Peyer's patch (tissue), 4 donors: ENCODE measurements around the gene FZD1. TPM values are rescaled to one million over a fixed set of nuclear protein-coding genes. Genes with fewer than 3 reads are reported as not detected.
A peak's percentile ranks its signal among the peaks of the same experiment; 100 is the strongest.

Experiments used
- DNase-seq, 3 donors: peaks; one replicate each; pipeline ENCODE4 v3.0.0-alpha.2; 2017 to 2019
- H3K27ac ChIP-seq, 4 donors: fragments of 200-600 bp; sonication (generic); one replicate each; pipeline ENCODE4 v1.5.1; 2016 to 2019
- H3K27me3 ChIP-seq, 2 donors: fragments of 200-600 bp; sonication (generic); one replicate each; pipeline ENCODE4 v1.5.1; 2019
- H3K36me3 ChIP-seq, 3 donors: fragments of 200-600 bp; sonication (generic); one replicate each; pipeline ENCODE4 v1.5.1; 2016 to 2019
- H3K4me1 ChIP-seq, 4 donors: fragments of 200-600 bp; sonication (generic); one replicate each; pipeline ENCODE4 v1.5.1; 2016 to 2019
- H3K4me3 ChIP-seq, 4 donors: fragments of 200-600 bp; sonication (generic); 1 replicate in 3 of 4; 2 replicates in 1 of 4; pipeline ENCODE4 v1.5.1; 2016 to 2019; ENCODE audit warnings: mild to moderate bottlenecking in 1 of 4
- H3K9me3 ChIP-seq, 4 donors: fragments of 200-600 bp; sonication (generic); one replicate each; pipeline ENCODE4 v1.5.1; 2016 to 2019; ENCODE audit warnings: mild to moderate bottlenecking in 1 of 4
- POLR2A ChIP-seq, 2 donors: fragments of 450-650 bp; IDR thresholded peaks; one replicate each; pipeline ENCODE4 v1.5.1; 2017; ENCODE audit warnings: antibody characterized with exemption in 2 of 2, mild to moderate bottlenecking in 2 of 2, moderate library complexity in 2 of 2
- total RNA-seq, 4 donors: library from RNA; depleted of rRNA; stranded (reverse); fragments of >200 nt; gene quantifications; one replicate each; pipeline ENCODE4 v1.1.0, GENCODE V29; 2016
- TF ChIP-seq, protein P1 (sequence below), 6 experiments: fragments of 450-650 bp in 4 of 6; fragments of 200-600 bp in 2 of 6; sonication (generic) in 1 of 6; IDR thresholded peaks; one replicate each; pipeline ENCODE4 v1.5.1; 2017 to 2019; ENCODE audit warnings: antibody characterized with exemption in 6 of 6, mild to moderate bottlenecking in 3 of 6, moderate library complexity in 1 of 6

Gene FZD1
- total RNA-seq, 4 donors from 2014 or later: 1.7 to 12.6 (median 8.9) TPM

DNA sequence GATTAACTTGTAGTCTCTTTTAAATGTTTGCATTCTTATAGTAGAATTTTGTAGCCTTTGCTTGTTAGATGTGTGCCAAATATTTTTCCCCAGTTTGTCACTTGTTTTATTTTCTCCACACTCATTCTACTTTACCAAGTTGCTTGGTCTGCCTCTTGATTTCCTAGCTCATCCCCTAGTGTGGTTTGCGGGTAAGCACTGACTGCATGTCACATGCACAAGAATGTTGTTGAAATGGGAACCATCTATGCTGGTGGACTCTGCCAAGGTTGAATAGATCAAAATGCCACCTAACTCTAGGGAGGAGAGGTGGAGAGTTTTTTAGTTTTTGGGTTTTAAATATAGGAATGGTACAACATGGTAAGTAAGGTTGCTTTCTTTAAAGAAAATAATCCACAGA is 47.6 kb downstream of the FZD1 start:
- no peak for DNase-seq
- H3K4me3 ChIP-seq: no peak overlapping the region
- no peak for TF ChIP-seq POLR2A (IDR thresholded peaks at IDR 0.05)
- TF ChIP-seq, protein P1, sequence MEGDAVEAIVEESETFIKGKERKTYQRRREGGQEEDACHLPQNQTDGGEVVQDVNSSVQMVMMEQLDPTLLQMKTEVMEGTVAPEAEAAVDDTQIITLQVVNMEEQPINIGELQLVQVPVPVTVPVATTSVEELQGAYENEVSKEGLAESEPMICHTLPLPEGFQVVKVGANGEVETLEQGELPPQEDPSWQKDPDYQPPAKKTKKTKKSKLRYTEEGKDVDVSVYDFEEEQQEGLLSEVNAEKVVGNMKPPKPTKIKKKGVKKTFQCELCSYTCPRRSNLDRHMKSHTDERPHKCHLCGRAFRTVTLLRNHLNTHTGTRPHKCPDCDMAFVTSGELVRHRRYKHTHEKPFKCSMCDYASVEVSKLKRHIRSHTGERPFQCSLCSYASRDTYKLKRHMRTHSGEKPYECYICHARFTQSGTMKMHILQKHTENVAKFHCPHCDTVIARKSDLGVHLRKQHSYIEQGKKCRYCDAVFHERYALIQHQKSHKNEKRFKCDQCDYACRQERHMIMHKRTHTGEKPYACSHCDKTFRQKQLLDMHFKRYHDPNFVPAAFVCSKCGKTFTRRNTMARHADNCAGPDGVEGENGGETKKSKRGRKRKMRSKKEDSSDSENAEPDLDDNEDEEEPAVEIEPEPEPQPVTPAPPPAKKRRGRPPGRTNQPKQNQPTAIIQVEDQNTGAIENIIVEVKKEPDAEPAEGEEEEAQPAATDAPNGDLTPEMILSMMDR (IDR thresholded peaks at IDR 0.05): no peak
- no peaks in the 10 kb centered on the region for H3K4me1 ChIP-seq
- H3K9me3 ChIP-seq: no peaks in the 10 kb centered on the region
- H3K27me3 ChIP-seq: no peaks in the 10 kb centered on the region
- H3K36me3 ChIP-seq: no peaks in the 10 kb centered on the region
- peak overlapping the region in 1 of 4 donors; percentile 57 for H3K27ac ChIP-seq

DNA sequence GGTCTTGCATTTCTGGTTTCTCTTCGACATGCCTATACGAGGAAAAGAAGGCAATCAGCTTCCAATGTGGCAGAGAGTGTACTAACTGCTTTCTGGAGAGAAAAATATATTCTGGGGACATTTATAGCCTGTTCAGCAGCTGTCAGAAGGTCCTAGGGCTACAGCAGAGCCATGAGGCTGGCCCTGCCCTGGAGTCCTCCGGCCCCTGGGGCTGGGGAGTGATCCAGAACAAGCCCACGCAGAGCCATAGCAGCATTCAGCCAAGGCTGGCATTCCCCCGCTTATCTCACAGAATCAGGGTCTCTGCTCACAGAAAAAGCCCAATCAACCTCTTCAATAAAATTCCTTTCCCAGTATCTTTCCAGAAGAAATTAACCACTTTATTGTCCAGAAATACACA is 48.9 kb downstream of the FZD1 start:
- no peaks in the 10 kb centered on the region for H3K27me3 ChIP-seq
- DNase-seq: no peak
- H3K9me3 ChIP-seq: no peaks in the 10 kb centered on the region
- H3K4me1 ChIP-seq: no peaks in the 10 kb centered on the region
- no peak for TF ChIP-seq POLR2A (IDR thresholded peaks at IDR 0.05)
- TF ChIP-seq, protein P1 (IDR thresholded peaks at IDR 0.05): no peak
- H3K36me3 ChIP-seq: no peaks in the 10 kb centered on the region
- H3K4me3 ChIP-seq: no peak overlapping the region
- H3K27ac ChIP-seq: no peak overlapping the region

DNA sequence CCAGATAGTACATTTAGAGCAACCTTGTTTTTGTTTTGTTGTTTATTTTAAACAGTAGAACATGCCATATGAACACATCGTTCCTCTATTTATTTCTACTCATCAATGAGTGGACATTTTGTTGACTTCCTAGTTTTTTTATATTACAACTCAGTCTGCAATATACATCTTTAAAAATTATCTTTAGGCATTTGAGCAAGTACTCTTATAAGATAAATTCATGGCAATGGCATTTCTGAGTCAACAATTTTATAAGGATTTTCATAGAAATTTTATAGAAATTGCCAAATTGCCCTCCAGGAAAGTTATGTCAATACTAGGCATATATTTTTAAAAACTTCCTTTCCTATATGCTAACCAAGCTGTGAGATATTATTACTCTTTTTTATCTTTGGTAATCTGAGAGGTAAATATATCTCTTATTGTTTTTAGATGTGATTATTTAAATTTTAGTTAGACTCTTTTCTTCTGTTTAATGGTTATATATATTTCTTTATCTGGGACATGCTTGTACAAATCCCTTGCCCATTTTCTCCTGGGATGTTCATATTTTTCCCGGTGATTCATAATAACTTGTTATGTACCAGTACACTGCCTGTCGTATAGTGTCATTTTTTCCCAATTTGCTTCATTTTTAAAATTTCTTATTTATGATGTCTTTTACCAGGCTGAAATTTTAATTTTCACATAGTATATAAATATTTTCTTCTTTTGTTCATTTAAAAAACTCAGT is 50.5 kb downstream of the FZD1 start:
- H3K4me1 ChIP-seq: no peaks in the 10 kb centered on the region
- H3K36me3 ChIP-seq: no peaks in the 10 kb centered on the region
- no peaks in the 10 kb centered on the region for H3K9me3 ChIP-seq
- H3K27me3 ChIP-seq: no peaks in the 10 kb centered on the region
- H3K4me3 ChIP-seq: no peak overlapping the region
- DNase-seq: no peak
- TF ChIP-seq POLR2A (IDR thresholded peaks at IDR 0.05): no peak
- TF ChIP-seq, protein P1 (IDR thresholded peaks at IDR 0.05): no peak
- H3K27ac ChIP-seq: no peak overlapping the region

DNA sequence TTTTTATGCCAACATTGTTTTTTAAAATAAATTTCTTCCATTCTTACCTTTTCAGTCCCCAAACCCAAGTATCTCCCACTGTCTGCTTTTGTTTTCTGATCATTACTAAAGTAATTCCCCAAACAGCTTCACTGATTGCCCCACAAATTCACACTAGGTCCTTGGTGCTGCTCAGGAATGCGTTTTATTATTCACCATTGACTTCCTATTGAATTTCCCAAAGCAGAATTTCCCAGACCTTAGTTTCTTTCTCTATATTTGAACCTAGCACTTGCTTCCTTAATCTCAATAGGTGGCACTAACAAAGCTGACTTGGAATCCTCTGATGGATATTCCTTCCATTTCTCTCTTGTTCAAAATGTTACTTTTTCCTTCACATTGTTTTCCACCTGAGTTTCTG is 52.2 kb downstream of the FZD1 start:
- no peaks in the 10 kb centered on the region for H3K27me3 ChIP-seq
- TF ChIP-seq POLR2A (IDR thresholded peaks at IDR 0.05): no peak
- TF ChIP-seq, protein P1 (IDR thresholded peaks at IDR 0.05): no peak

DNA sequence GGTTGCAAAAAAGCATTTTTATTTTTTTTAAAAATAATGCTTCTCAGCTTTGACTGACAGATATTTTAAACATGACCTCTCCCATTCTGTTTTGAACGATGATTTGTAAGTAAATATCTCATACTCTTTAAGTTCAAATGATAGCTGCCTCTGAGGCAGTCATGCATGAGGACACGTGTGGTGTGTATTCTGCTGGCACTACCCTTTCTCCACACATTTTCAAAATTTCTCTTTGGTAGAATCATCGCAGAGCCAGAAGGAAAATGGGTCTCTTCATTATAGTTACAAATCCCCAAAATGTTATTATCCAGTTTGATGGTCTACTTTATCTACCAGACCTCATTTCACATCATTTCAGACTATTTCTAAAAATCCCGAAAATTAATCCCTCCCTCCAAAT is 55.1 kb downstream of the FZD1 start:
- TF ChIP-seq, protein P1 (IDR thresholded peaks at IDR 0.05): no peak
- H3K27me3 ChIP-seq: no peaks in the 10 kb centered on the region
- no peak overlapping the region for H3K4me3 ChIP-seq
- DNase-seq: no peak
- H3K36me3 ChIP-seq: no peaks in the 10 kb centered on the region
- no peaks in the 10 kb centered on the region for H3K9me3 ChIP-seq
- H3K27ac ChIP-seq: no peak overlapping the region
- H3K4me1 ChIP-seq: no peaks in the 10 kb centered on the region

More for the DNA sequence above, 52.2 kb downstream of the FZD1 start:
- Histone ChIP-seq H3K27ac (no peak overlapping the region), H3K4me1 (no peaks in the 10 kb centered on the region), H3K36me3 (no peaks in the 10 kb centered on the region), H3K4me3 (no peak overlapping the region), H3K9me3 (no peaks in the 10 kb centered on the region)
- DNase-seq: no peak
